ENCODE data around the gene NCK1.

DNA sequence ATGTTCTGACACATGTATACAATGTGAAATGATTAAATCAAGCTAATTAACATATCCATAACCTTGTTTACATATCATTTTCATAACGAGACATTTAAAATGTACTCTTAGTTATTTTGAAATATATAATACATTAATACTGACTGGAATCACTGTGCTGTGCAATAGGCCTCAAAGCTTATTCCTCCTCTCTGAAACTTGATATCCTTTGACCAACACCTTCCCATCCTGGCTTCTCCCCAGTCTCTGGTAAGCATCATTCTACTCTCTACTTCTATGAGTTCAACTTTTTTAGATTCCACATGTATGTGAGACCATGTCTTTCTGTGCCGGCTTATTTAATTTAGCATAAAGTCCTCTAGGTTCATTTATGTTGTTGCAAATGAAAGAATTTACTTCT, 48.7 kb downstream of the NCK1 start:
- no peak for TF ChIP-seq EZH2phosphoT487 (IDR thresholded peaks at IDR 0.05; ENCODE audit: borderline replicate concordance, low read depth, low read length)
- no peak for TF ChIP-seq CTCF (conservative IDR thresholded peaks at IDR 0.05; ENCODE audit: low read length)

All from OCI-LY7 (cell line).